Right atrium auricular region (tissue), 2 donors: ENCODE measurements around the gene PLA2G10. TPM values are rescaled to one million over a fixed set of nuclear protein-coding genes. Genes with fewer than 3 reads are reported as not detected.
"Not testable (repeated sequence)": the region's sequence is repeated elsewhere in the genome, so short reads cannot be mapped to it uniquely, and the experiment has no call there.

Experiments
- DNase-seq: peaks from one replicate; pipeline ENCODE4 v3.0.0-alpha.2; 2019; ENCODE audit warnings: low spot score
- H3K27ac ChIP-seq, 2 donors: fragments of 200-600 bp; sonication (generic); 1 replicate in 1 of 2; 2 replicates in 1 of 2; pipeline ENCODE4 v1.5.1; 2016 to 2019
- H3K27me3 ChIP-seq, 2 donors: fragments of 200-600 bp; sonication (generic); one replicate each; pipeline versions ENCODE4 v1.5.1 to v1.6.0; 2017 to 2019
- H3K36me3 ChIP-seq: fragments of 200-600 bp; sonication (generic); one replicate; pipeline ENCODE4 v1.5.1; 2016
- H3K4me1 ChIP-seq, 2 donors: fragments of 200-600 bp; sonication (generic); one replicate each; pipeline versions ENCODE4 v1.5.1 to v1.6.0; 2017 to 2019
- H3K4me3 ChIP-seq, 2 donors: fragments of 200-600 bp; sonication (generic); 1 replicate in 1 of 2; 2 replicates in 1 of 2; pipeline ENCODE4 v1.5.1; 2017 to 2019; ENCODE audit warnings: mild to moderate bottlenecking in 1 of 2, moderate library complexity in 1 of 2
- H3K9me3 ChIP-seq, 2 donors: fragments of 200-600 bp; sonication (generic); one replicate each; pipeline ENCODE4 v1.5.1; 2019
- CTCF ChIP-seq, 2 donors: fragments of 200-600 bp; sonication (generic); IDR thresholded peaks; one replicate each; pipeline ENCODE4 v1.5.1; 2019; ENCODE audit warnings: antibody characterized with exemption in 2 of 2
- total RNA-seq, 2 donors: library from RNA; depleted of rRNA; stranded (reverse); fragments of >200 nt; gene quantifications; one replicate each; pipeline ENCODE4 v1.1.0, GENCODE V29; 2016

PLA2G10 gene
- total RNA-seq, 2 donors from 2014 or later: not detected

- no peak for TF ChIP-seq CTCF (IDR thresholded peaks at IDR 0.05)
- Histone ChIP-seq H3K36me3 (peaks cover 81% of the 10 kb centered on the region), H3K4me1 (no peaks in the 10 kb centered on the region), H3K27me3 (no peaks in the 10 kb centered on the region), H3K4me3 (no peak overlapping the region), H3K9me3 (no peaks in the 10 kb centered on the region), H3K27ac (no peak overlapping the region)
- DNase-seq: no peak
These were observed 41.4 kb downstream of the PLA2G10 start for GRCh38 chr16:14652726-14653125.

GRCh38 chr16:14650629-14651028 lies 43.5 kb downstream of the PLA2G10 start:
- Histone ChIP-seq H3K27me3 (no peaks in the 10 kb centered on the region), H3K36me3 (peaks cover 80% of the 10 kb centered on the region), H3K9me3 (no peaks in the 10 kb centered on the region), H3K4me3 (no peak overlapping the region), H3K4me1 (no peaks in the 10 kb centered on the region), H3K27ac (no peak overlapping the region)
- no peak for DNase-seq
- TF ChIP-seq CTCF (IDR thresholded peaks at IDR 0.05): no peak

- Histone ChIP-seq H3K27me3 (no peaks in the 10 kb centered on the region), H3K27ac (no peak overlapping the region), H3K4me3 (no peak overlapping the region), H3K9me3 (no peaks in the 10 kb centered on the region), H3K4me1 (no peaks in the 10 kb centered on the region), H3K36me3 (peaks cover 80% of the 10 kb centered on the region)
- TF ChIP-seq CTCF (IDR thresholded peaks at IDR 0.05): no peak
- no peak for DNase-seq
These were observed 44.3 kb downstream of the PLA2G10 start for GRCh38 chr16:14649816-14650215.

GRCh38 chr16:14641926-14642325 lies 52.2 kb downstream of the PLA2G10 start:
- H3K4me1 ChIP-seq: peaks cover 0 to under 1% of the 10 kb centered on the region in 2 donors
- H3K4me3 ChIP-seq: no peak overlapping the region
- H3K27me3 ChIP-seq: no peaks in the 10 kb centered on the region
- no peak for TF ChIP-seq CTCF (IDR thresholded peaks at IDR 0.05)
- no peak for DNase-seq
- no peaks in the 10 kb centered on the region for H3K9me3 ChIP-seq
- H3K27ac ChIP-seq: no peak overlapping the region
- H3K36me3 ChIP-seq: peaks cover 48% of the 10 kb centered on the region

GRCh38 chr16:14641206-14641605 lies 52.9 kb downstream of the PLA2G10 start:
- Histone ChIP-seq H3K36me3 (peaks cover 44% of the 10 kb centered on the region), H3K4me1 (peaks cover 0 to 8% of the 10 kb centered on the region in 2 donors), H3K27ac (no peak overlapping the region), H3K9me3 (no peaks in the 10 kb centered on the region), H3K4me3 (no peak overlapping the region), H3K27me3 (no peaks in the 10 kb centered on the region)
- no peak for TF ChIP-seq CTCF (IDR thresholded peaks at IDR 0.05)
- no peak for DNase-seq

GRCh38 chr16:14640538-14640937 lies 53.6 kb downstream of the PLA2G10 start:
- DNase-seq: no peak
- Histone ChIP-seq H3K36me3 (peaks cover 38% of the 10 kb centered on the region), H3K4me1 (peaks cover 0 to 13% of the 10 kb centered on the region in 2 donors), H3K27ac (no peak overlapping the region), H3K4me3 (no peak overlapping the region), H3K9me3 (no peaks in the 10 kb centered on the region), H3K27me3 (no peaks in the 10 kb centered on the region)
- TF ChIP-seq CTCF (IDR thresholded peaks at IDR 0.05): no peak

- Histone ChIP-seq H3K36me3 (peaks cover 23% of the 10 kb centered on the region), H3K4me1 (peaks cover 0 to 37% of the 10 kb centered on the region in 2 donors)
- not testable (repeated sequence) for H3K27ac ChIP-seq, H3K27me3 ChIP-seq, H3K4me3 ChIP-seq, H3K9me3 ChIP-seq, DNase-seq
These were observed 57.2 kb downstream of the PLA2G10 start for GRCh38 chr16:14636951-14637240.

GRCh38 chr16:14636179-14636950 lies 57.7 kb downstream of the PLA2G10 start:
- Histone ChIP-seq H3K4me1 (peaks cover 0 to 40% of the 10 kb centered on the region in 2 donors), H3K36me3 (peaks cover 20% of the 10 kb centered on the region)
- DNase-seq, H3K4me3 ChIP-seq, H3K9me3 ChIP-seq, H3K27ac ChIP-seq, H3K27me3 ChIP-seq: not testable (repeated sequence)
